NCI-H187 (cell line): ENCODE results near the gene APBB1IP.
"Not testable (repeated sequence)": the region's sequence is repeated elsewhere in the genome, so short reads cannot be mapped to it uniquely, and the experiment has no call there.

Source experiments
- DNase-seq, 2 experiments: peaks; one replicate each; lab custom pipeline; 2025; lab: John Stamatoyannopoulos, UW

The APBB1IP gene

GRCh38 chr10:26556748-26557640 is 118.9 kb downstream of the APBB1IP start:
- DNase-seq: no peak

GRCh38 chr10:26557641-26558014 is 119.5 kb downstream of the APBB1IP start:
- no peak for DNase-seq

- DNase-seq: no peak
Measured at GRCh38 chr10:26566525-26567350, 128.6 kb downstream of the APBB1IP start.

GRCh38 chr10:26567351-26567721 is 129.2 kb downstream of the APBB1IP start:
- DNase-seq: no peak

- DNase-seq: no peak
Measured at GRCh38 chr10:26571655-26572054, 133.5 kb downstream of the APBB1IP start.

- DNase-seq: no peak
Measured at GRCh38 chr10:26573674-26574073, 135.5 kb downstream of the APBB1IP start.

GRCh38 chr10:26574783-26575182 is 136.6 kb downstream of the APBB1IP start:
- no peak for DNase-seq

- not testable (repeated sequence) for DNase-seq
Measured at GRCh38 chr10:26578371-26578770, 140.2 kb downstream of the APBB1IP start.

- DNase-seq: no peak
Measured at GRCh38 chr10:26579256-26580063, 141.3 kb downstream of the APBB1IP start.

- DNase-seq: no peak
Measured at GRCh38 chr10:26586211-26586610, 148.1 kb downstream of the APBB1IP start.

- DNase-seq: no peak
Measured at GRCh38 chr10:26588611-26589010, 150.5 kb downstream of the APBB1IP start.

- DNase-seq: not testable (repeated sequence)
Measured at GRCh38 chr10:26589813-26590212, 151.7 kb downstream of the APBB1IP start.

- DNase-seq: no peak
Measured at GRCh38 chr10:26593896-26594295, 155.8 kb downstream of the APBB1IP start.

GRCh38 chr10:26603283-26603682 is 165.1 kb downstream of the APBB1IP start:
- not testable (repeated sequence) for DNase-seq

- not testable (repeated sequence) for DNase-seq
Measured at GRCh38 chr10:26604320-26605093, 166.4 kb downstream of the APBB1IP start.

- not testable (repeated sequence) for DNase-seq
Measured at GRCh38 chr10:26606389-26606877, 168.3 kb downstream of the APBB1IP start.

GRCh38 chr10:26612151-26612915 is 174.2 kb downstream of the APBB1IP start:
- DNase-seq: no peak
